Large intestine (tissue), 3 donors: ENCODE measurements around the gene FMN1. TPM values are rescaled to one million over a fixed set of nuclear protein-coding genes. Genes with fewer than 3 reads are reported as not detected.

Experiments
- DNase-seq, 2 donors: peaks; one replicate each; pipeline versions ENCODE4 v3.0.0 to v3.0.0-alpha.2; 2013
- H3K27ac ChIP-seq: one replicate; pipeline ENCODE4 v1.5.1; 2013; ENCODE audit warnings: low read length
- H3K27me3 ChIP-seq: 2 replicates; pipeline ENCODE4 v1.6.1; 2013; ENCODE audit warnings: low read length; ENCODE audit not compliant: control insufficient read depth, insufficient read depth
- H3K36me3 ChIP-seq: 2 replicates; pipeline ENCODE4 v1.6.1; 2013; ENCODE audit warnings: low read length; ENCODE audit not compliant: control insufficient read depth, insufficient read depth
- H3K4me1 ChIP-seq: one replicate; pipeline ENCODE4 v1.6.1; 2013; ENCODE audit warnings: low read length; ENCODE audit not compliant: control insufficient read depth, insufficient read depth
- H3K4me3 ChIP-seq: one replicate; pipeline ENCODE4 v1.5.1; 2013; ENCODE audit warnings: low read length
- H3K9me3 ChIP-seq: one replicate; pipeline ENCODE4 v1.6.1; 2013; ENCODE audit warnings: mild to moderate bottlenecking, low read depth, low read length, moderate library complexity; ENCODE audit not compliant: control insufficient read depth
- WGBS: methylation state at CpG from one replicate; pipeline ENCODE4 v1.1.5; 2013; ENCODE audit warnings: low lambda C conversion rate; ENCODE audit not compliant: insufficient coverage; 5-methylcytosine and 5-hydroxymethylcytosine counted together
- polyA plus RNA-seq: library from polyadenylated mRNA; unstranded; fragments of 120-200 nt; gene quantifications from one replicate; pipeline ENCODE4 v1.2.1, GENCODE V29; 2013

FMN1 gene
- polyA plus RNA-seq, 1 donor, result 0.88 TPM

GRCh38 chr15:32794973-32795372, 399.5 kb downstream of the FMN1 start:
- Histone ChIP-seq H3K27ac (no peak overlapping the region), H3K4me1 (no peaks in the 10 kb centered on the region), H3K27me3 (peaks cover 2% of the 10 kb centered on the region), H3K36me3 (no peaks in the 10 kb centered on the region), H3K9me3 (no peaks in the 10 kb centered on the region), H3K4me3 (no peak overlapping the region)
- WGBS, result no CpG with 5 or more reads among the region's 3 CpGs
- DNase-seq, result no peak

- H3K9me3 ChIP-seq, result no peaks in the 10 kb centered on the region
- H3K4me3 ChIP-seq, result no peak overlapping the region
- DNase-seq, result no peak
- 67% methylated on average over 1 of the region's 2 CpGs for WGBS
- no peaks in the 10 kb centered on the region for H3K36me3 ChIP-seq
- H3K4me1 ChIP-seq, result no peaks in the 10 kb centered on the region
- H3K27ac ChIP-seq, result no peak overlapping the region
- no peaks in the 10 kb centered on the region for H3K27me3 ChIP-seq
Measured at GRCh38 chr15:32792436-32792835, 402.1 kb downstream of the FMN1 start.

GRCh38 chr15:32790352-32790999, 404.0 kb downstream of the FMN1 start:
- Histone ChIP-seq H3K4me3 (no peak overlapping the region), H3K4me1 (no peaks in the 10 kb centered on the region), H3K36me3 (no peaks in the 10 kb centered on the region), H3K27ac (no peak overlapping the region), H3K27me3 (no peaks in the 10 kb centered on the region), H3K9me3 (no peaks in the 10 kb centered on the region)
- 86% methylated on average over 1 of the region's 2 CpGs for WGBS
- no peak for DNase-seq

GRCh38 chr15:32787949-32788348, 406.6 kb downstream of the FMN1 start:
- no peak overlapping the region for H3K27ac ChIP-seq
- WGBS, result 52% methylated on average over 3 of the region's 5 CpGs
- no peaks in the 10 kb centered on the region for H3K4me1 ChIP-seq
- peak in 1 of 2 donors; percentile 17 for DNase-seq
- no peaks in the 10 kb centered on the region for H3K9me3 ChIP-seq
- H3K27me3 ChIP-seq, result no peaks in the 10 kb centered on the region
- no peaks in the 10 kb centered on the region for H3K36me3 ChIP-seq
- H3K4me3 ChIP-seq, result no peak overlapping the region

- Histone ChIP-seq H3K4me1 (no peaks in the 10 kb centered on the region), H3K9me3 (no peaks in the 10 kb centered on the region), H3K27ac (no peak overlapping the region), H3K36me3 (no peaks in the 10 kb centered on the region), H3K27me3 (no peaks in the 10 kb centered on the region), H3K4me3 (no peak overlapping the region)
- no CpG with 5 or more reads among the region's 7 CpGs for WGBS
- no peak for DNase-seq
Measured at GRCh38 chr15:32786906-32787305, 407.6 kb downstream of the FMN1 start.

- Histone ChIP-seq H3K36me3 (no peaks in the 10 kb centered on the region), H3K27ac (no peak overlapping the region), H3K9me3 (no peaks in the 10 kb centered on the region), H3K4me3 (no peak overlapping the region), H3K27me3 (no peaks in the 10 kb centered on the region), H3K4me1 (no peaks in the 10 kb centered on the region)
- DNase-seq, result no peak
Measured at GRCh38 chr15:32784581-32784980, 409.9 kb downstream of the FMN1 start.

GRCh38 chr15:32781781-32782180, 412.7 kb downstream of the FMN1 start:
- Histone ChIP-seq H3K4me3 (no peak overlapping the region), H3K36me3 (no peaks in the 10 kb centered on the region), H3K27me3 (no peaks in the 10 kb centered on the region), H3K9me3 (no peaks in the 10 kb centered on the region), H3K27ac (no peak overlapping the region), H3K4me1 (no peaks in the 10 kb centered on the region)
- WGBS, result 86% methylated on average over 3 of the region's 3 CpGs
- no peak for DNase-seq

GRCh38 chr15:32778391-32779176, 415.9 kb downstream of the FMN1 start:
- Histone ChIP-seq H3K4me1 (no peaks in the 10 kb centered on the region), H3K36me3 (no peaks in the 10 kb centered on the region), H3K4me3 (no peak overlapping the region), H3K27me3 (no peaks in the 10 kb centered on the region), H3K9me3 (no peaks in the 10 kb centered on the region), H3K27ac (no peak overlapping the region)
- DNase-seq, result no peak
- WGBS, result 67% methylated on average over 1 of the region's 4 CpGs

GRCh38 chr15:32775103-32775502, 419.4 kb downstream of the FMN1 start:
- no peak for DNase-seq
- no CpG with 5 or more reads among the region's 3 CpGs for WGBS

GRCh38 chr15:32774022-32774421, 420.5 kb downstream of the FMN1 start:
- no peak overlapping the region for H3K27ac ChIP-seq
- DNase-seq, result no peak
- H3K4me1 ChIP-seq, result no peaks in the 10 kb centered on the region
- no peaks in the 10 kb centered on the region for H3K9me3 ChIP-seq
- no peaks in the 10 kb centered on the region for H3K36me3 ChIP-seq
- H3K4me3 ChIP-seq, result no peak overlapping the region
- no peaks in the 10 kb centered on the region for H3K27me3 ChIP-seq
- no CpG with 5 or more reads among the region's 4 CpGs for WGBS

More at GRCh38 chr15:32775103-32775502, 419.4 kb downstream of the FMN1 start:
- Histone ChIP-seq H3K9me3 (no peaks in the 10 kb centered on the region), H3K4me3 (no peak overlapping the region), H3K36me3 (no peaks in the 10 kb centered on the region), H3K4me1 (no peaks in the 10 kb centered on the region), H3K27ac (no peak overlapping the region), H3K27me3 (no peaks in the 10 kb centered on the region)

- Histone ChIP-seq H3K27me3 (no peaks in the 10 kb centered on the region), H3K4me3 (no peak overlapping the region), H3K9me3 (no peaks in the 10 kb centered on the region), H3K27ac (no peak overlapping the region), H3K36me3 (no peaks in the 10 kb centered on the region), H3K4me1 (no peaks in the 10 kb centered on the region)
- DNase-seq, result no peak
- WGBS, result no CpG with 5 or more reads among the region's 1 CpG
Measured at GRCh38 chr15:32767236-32767635, 427.3 kb downstream of the FMN1 start.
